NCI-H2171 (cell line): ENCODE measurements around the gene NVL.
"Not testable (repeated sequence)": the region's sequence is repeated elsewhere in the genome, so short reads cannot be mapped to it uniquely, and the experiment has no call there.

Experiments used
- DNase-seq: peaks from one replicate; lab custom pipeline; 2025; lab: John Stamatoyannopoulos, UW

The NVL gene

GRCh38 chr1:224234017-224234416 lies 96.0 kb downstream of the NVL start:
- DNase-seq, result no peak

GRCh38 chr1:224226849-224227502 lies 103.0 kb downstream of the NVL start:
- no peak for DNase-seq

- DNase-seq, result peak; percentile 45
Measured at GRCh38 chr1:224223819-224224714, 105.9 kb downstream of the NVL start.

- no peak for DNase-seq
Measured at GRCh38 chr1:224219612-224220059, 110.3 kb downstream of the NVL start.

GRCh38 chr1:224219011-224219611 lies 110.9 kb downstream of the NVL start:
- no peak for DNase-seq

GRCh38 chr1:224217655-224218623 lies 112.0 kb downstream of the NVL start:
- DNase-seq, result no peak

- DNase-seq, result no peak
Measured at GRCh38 chr1:224216382-224216781, 113.6 kb downstream of the NVL start.

GRCh38 chr1:224213438-224214119 lies 116.4 kb downstream of the NVL start:
- DNase-seq, result no peak

GRCh38 chr1:224212618-224213061 lies 117.3 kb downstream of the NVL start:
- no peak for DNase-seq

GRCh38 chr1:224211206-224211962 lies 118.6 kb downstream of the NVL start:
- DNase-seq, result peak; percentile 74

- not testable (repeated sequence) for DNase-seq
Measured at GRCh38 chr1:224205931-224206538, 123.9 kb downstream of the NVL start.

GRCh38 chr1:224205438-224205840 lies 124.5 kb downstream of the NVL start:
- DNase-seq, result no peak

- DNase-seq, result peak; percentile 60
Measured at GRCh38 chr1:224203243-224204016, 126.5 kb downstream of the NVL start.

- no peak for DNase-seq
Measured at GRCh38 chr1:224201853-224202252, 128.1 kb downstream of the NVL start.

GRCh38 chr1:224201383-224201782 lies 128.6 kb downstream of the NVL start:
- DNase-seq, result no peak

GRCh38 chr1:224199679-224200078 lies 130.3 kb downstream of the NVL start:
- no peak for DNase-seq

- DNase-seq, result peak; percentile 86
Measured at GRCh38 chr1:224198572-224198971, 131.4 kb downstream of the NVL start.

- no peak for DNase-seq
Measured at GRCh38 chr1:224196813-224197600, 133.0 kb downstream of the NVL start.
